GM20431 (cell line): ENCODE results near the gene ARHGAP10.
"Not testable (repeated sequence)": the region's sequence is repeated elsewhere in the genome, so short reads cannot be mapped to it uniquely, and the experiment has no call there.

ENCODE experiments used
- in situ Hi-C: fragments of 300-500 bp; cut with MseI, MboI; formaldehyde crosslinking; loops from one replicate; pipeline ENCODE4 v1.15.0; 2020; ENCODE audit warnings: low sequenced_read_pairs; ENCODE audit not compliant: unreplicated experiment

ARHGAP10 gene

GRCh38 chr4:148069895-148070178 lies 337.9 kb downstream of the ARHGAP10 start:
- in situ Hi-C loops = no loop called here

- in situ Hi-C loops = no loop called here
These were observed 339.1 kb downstream of the ARHGAP10 start for GRCh38 chr4:148071009-148071408.

- in situ Hi-C loops = no loop called here
These were observed 340.9 kb downstream of the ARHGAP10 start for GRCh38 chr4:148072789-148073188.

GRCh38 chr4:148073349-148073748 lies 341.5 kb downstream of the ARHGAP10 start:
- in situ Hi-C loops = no loop called here

GRCh38 chr4:148074462-148074861 lies 342.6 kb downstream of the ARHGAP10 start:
- in situ Hi-C loops = no loop called here

DNA sequence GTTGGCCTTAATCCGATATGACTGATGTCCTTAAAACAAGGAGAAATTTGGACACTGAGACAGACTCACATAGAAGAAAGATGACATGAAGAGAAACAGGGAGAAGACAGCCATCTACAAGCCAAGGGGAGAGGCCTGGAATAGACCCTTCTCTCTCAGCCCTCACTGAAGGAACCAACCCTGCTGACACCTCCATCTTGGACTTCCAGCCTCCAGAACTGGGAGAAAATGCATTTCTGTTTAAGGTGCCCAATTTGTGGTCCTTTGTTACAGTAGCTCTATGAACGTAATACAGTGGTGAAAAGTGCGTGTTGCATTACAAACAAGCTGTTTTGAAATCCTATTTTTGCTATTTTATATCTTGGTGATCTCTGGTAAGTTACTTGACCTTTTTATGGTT lies 343.6 kb downstream of the ARHGAP10 start:
- in situ Hi-C loops = no loop called here

GRCh38 chr4:148076964-148077363 lies 345.1 kb downstream of the ARHGAP10 start:
- in situ Hi-C loops = no loop called here

- in situ Hi-C loops = no loop called here
These were observed 345.7 kb downstream of the ARHGAP10 start for GRCh38 chr4:148077581-148077980.

DNA sequence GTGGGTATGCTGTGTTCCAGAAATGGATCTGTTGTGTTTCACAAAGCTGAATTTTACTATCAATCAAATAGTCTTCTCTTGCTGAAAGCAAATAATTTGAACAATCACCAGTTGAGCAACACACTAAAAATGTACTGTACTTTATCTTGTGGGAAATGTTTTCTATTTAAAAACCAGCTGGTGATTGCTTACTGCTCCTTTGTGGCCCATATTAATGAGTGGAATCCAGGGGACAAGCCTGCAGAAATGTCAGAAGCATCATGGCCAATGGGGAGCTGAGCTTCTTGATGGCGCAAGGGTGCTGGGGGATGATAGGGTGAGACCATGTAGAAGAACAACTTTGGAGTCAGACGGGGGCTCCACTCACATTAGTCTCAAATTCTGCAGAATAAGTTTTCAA lies 346.2 kb downstream of the ARHGAP10 start:
- in situ Hi-C loops = no loop called here

- in situ Hi-C loops = no loop called here
These were observed 348.1 kb downstream of the ARHGAP10 start for GRCh38 chr4:148079961-148080360.

GRCh38 chr4:148081267-148081666 lies 349.4 kb downstream of the ARHGAP10 start:
- in situ Hi-C loops = no loop called here

DNA sequence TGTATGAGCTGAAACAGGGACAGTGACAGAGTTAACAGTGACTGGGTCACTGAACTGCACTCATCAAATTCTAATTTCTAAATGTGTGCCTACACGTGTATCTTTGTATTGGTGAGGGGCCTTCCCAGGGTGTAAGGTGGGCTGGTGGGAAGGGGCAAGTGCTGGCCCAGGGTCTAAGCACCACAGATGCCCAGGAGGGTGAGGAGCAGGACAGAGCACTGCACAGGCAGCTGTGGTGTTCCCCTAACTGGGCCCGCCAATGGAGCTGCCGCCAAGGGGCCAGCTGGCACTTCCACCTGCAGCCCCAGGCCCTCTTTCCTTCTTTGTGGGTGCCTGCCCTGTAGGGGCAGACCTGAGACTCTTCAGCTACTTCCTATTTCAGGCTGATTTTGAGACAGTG lies 349.9 kb downstream of the ARHGAP10 start:
- in situ Hi-C loops = no loop called here

- in situ Hi-C loops = not testable (repeated sequence)
These were observed 351.2 kb downstream of the ARHGAP10 start for GRCh38 chr4:148083073-148083472.

DNA sequence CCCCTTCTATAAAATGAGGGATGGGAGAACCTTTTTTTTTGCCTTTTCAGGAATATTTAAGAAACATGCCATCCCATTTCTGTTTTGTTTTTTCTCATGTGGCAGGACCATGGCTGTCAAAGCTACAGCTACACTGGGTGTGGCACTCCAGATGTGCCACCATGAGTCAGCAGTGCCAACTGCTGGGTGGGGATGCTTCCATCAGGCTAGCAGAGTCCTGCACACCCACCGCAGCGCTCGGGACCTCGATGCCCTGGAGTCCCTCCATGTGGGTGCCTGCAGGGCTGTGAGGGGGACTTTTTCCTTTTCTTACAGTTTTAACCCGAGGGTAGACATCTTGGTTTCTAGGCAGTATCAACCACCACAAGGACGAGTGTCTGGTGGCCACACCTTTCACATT lies 357.7 kb downstream of the ARHGAP10 start:
- in situ Hi-C loops = no loop called here

DNA sequence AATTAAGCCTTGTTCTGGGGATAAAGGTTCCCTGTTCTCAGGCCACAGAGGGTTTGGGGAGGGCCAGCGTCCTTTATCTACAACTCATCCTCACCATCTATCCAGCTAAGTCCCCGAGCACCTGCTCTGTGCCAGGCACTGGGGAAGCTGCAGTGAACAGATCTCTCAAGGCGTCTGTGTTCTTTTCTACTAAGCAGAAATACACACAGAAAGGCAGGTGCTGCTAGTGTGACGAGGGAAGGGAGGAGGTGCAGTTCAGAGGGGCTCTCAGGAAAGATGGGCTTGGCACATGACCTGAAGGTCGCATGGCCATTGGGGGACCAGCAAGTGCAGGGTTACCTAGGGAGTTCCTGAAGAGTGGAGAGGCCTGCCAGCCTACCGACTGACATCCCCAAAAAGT lies 358.1 kb downstream of the ARHGAP10 start:
- in situ Hi-C loops = no loop called here

DNA sequence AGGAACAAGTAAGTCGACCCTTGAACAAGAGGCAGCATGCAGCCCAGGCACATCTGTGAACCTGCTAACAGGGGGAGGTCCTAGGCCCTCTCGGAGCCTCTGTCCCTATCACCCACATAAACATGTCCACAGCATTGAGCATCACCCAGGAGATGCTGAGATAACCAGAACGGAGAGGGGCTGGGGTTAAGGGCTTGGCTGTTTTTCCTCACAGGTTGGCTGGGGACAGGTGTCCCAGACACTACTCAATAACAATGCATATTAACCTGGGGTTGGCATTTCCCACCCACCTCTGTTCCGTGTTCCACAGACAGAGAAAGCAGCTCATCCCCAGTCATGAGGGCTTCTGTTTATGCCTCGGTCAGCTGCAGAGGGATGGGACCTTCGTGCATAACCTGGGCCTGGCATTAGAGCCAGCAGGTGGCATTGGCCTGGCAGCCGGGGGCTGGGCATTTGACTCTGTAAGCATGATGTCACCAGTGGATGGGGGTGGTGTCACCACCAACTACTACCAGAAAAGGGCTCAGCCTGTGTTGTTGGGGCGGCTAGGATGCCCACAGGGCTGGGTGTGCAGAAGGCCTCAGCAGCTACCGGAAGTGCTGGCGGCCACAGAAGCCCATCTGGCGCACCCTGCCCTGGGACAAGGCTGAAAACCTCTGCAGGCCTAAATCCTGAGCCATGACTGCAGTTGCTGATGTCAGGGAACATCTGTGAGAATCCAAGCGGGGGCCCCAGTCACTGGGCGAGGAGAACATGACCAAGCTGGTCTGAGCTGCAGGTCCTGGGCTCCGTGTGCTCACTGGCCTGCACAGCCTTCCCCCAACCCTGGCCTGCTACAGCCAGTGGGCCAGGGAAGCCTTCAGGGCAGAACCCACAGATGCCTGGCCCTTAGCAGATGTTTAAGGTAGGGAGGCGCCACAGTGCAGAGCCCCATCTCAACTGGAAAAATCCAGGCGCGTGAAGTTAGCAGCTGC lies 358.9 kb downstream of the ARHGAP10 start:
- in situ Hi-C loops = no loop called here

DNA sequence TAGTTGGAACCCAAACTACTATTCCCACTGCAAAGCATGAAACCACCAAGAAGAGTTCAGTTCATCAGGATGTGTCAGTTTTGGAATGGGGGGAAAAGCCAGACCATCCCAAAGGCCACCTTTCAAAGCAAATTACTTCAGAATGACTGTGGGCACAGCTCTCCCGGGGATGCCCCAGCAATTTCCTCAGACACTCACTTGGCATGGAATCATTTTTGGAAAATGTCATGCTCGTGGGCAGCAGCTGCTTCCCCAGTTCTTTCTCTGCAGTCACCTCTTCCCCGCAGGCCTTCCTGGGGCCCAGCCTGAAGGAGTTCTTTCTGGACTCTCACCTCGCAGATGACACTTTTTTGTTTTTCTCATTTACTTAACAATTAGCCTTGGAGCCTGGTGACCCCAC lies 360.0 kb downstream of the ARHGAP10 start:
- in situ Hi-C loops = no loop called here

DNA sequence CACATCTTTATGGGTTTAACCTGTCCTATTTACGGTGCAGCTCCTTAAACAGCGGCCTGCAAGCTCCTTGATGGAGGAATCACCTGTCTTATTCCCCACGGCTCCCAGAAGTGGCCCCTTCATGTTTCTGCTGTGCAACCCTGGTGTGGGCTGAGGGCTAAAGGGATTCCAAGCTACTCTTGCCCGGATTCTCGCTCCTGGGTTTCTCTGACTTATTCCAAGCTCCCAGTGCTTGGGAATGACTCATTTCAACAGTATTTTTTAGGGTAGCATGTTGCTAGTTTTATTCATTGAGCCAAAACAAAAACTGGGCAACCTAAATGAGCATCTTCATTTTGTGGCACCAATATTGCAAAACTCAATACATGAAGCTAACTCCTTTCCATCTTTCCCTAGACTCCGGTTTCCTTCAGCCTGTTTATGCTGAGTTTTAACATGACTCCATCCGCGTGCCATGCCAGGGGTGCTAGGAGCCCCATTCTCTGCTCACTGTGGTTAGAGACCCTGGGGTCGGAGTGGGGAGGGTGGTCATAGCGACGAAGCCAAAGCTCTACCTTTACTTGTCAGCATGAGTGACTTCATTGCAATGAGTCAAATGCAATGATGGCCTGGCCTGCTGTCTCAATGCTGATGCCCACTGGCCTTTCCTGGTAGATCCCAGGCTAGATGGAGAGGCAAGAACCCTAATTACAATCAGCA lies 360.6 kb downstream of the ARHGAP10 start:
- in situ Hi-C loops = no loop called here

DNA sequence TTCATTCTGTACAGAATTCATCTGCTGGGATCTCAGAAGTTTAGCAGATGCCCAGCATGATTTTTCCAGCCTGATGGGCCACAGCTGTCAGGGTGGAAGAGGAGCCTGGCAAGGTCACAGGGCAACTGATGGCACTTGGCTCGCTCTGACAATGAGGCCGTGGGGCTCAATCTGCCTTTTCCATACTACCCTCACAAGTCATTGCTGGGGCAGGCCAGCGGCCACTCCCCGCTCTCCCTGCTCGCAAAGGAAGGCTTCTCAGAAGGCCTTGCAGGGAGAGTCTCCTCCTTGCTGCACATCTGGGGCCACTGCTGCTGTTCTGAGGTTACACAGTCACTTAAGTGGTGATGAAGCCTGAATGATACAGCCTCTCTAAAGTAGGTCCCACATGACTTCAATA lies 361.2 kb downstream of the ARHGAP10 start:
- in situ Hi-C loops = no loop called here

DNA sequence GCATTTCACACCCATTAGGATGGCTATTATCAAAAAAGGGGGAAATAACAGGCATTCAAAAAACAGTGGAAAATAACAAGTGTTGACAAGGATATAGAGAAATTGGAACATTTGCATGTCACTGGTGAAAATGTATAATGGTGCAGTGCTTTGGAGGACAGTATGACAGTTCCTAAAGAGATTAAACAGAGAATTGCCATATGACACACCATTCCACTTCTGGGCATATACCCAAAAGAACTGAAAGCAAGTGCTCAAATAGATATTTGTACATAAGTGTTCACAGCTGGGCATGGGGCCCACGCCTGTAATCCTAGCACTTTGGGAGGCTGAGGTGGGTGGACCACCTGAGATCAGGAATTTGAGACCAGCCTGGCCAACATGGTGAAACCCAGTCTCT lies 362.3 kb downstream of the ARHGAP10 start:
- in situ Hi-C loops = no loop called here

GRCh38 chr4:148095346-148095923 lies 363.5 kb downstream of the ARHGAP10 start:
- in situ Hi-C loops = no loop called here
